ENCODE data around the gene TRPM6.

TRPM6 gene

GRCh38 chr9:74803376-74804017 is 84.2 kb downstream of the TRPM6 start:
- H4K20me1 ChIP-seq (ENCODE audit: insufficient read depth, low read length), result no peaks in the 10 kb centered on the region
- H3K27me3 ChIP-seq (replicated peaks; ENCODE audit: insufficient read depth, low read length), result no peaks in the 10 kb centered on the region
- no peak overlapping the region for H3K4me2 ChIP-seq (ENCODE audit: low read depth, low read length)
- no peak overlapping the region for H3K9ac ChIP-seq (ENCODE audit: low read length)
- H3K4me3 ChIP-seq (ENCODE audit: low read length), result no peak overlapping the region
- H3K79me2 ChIP-seq (ENCODE audit: low read length), result no peaks in the 10 kb centered on the region
- no peaks in the 10 kb centered on the region for H3K36me3 ChIP-seq (replicated peaks; ENCODE audit: insufficient read depth, low read length)
- no peak overlapping the region for H2AFZ ChIP-seq (ENCODE audit: low read length)
- no peak for TF ChIP-seq EZH2phosphoT487 (IDR thresholded peaks at IDR 0.05; ENCODE audit: low read length)
- no peak for TF ChIP-seq CTCF (IDR thresholded peaks at IDR 0.05; ENCODE audit: low read length)
- no peak for TF ChIP-seq EZH2 (optimal IDR thresholded peaks at IDR 0.05; ENCODE audit: low read depth, low read length)
- H3K4me1 ChIP-seq (ENCODE audit: low read length), result no peaks in the 10 kb centered on the region
- H3K27ac ChIP-seq (ENCODE audit: low read length), result no peak overlapping the region
- no peaks in the 10 kb centered on the region for H3K9me2 ChIP-seq (replicated peaks; ENCODE audit: insufficient read depth, low read length)
- no peaks in the 10 kb centered on the region for H3F3A ChIP-seq (ENCODE audit: insufficient read depth, low read length)
- no peaks in the 10 kb centered on the region for H3K9me3 ChIP-seq (replicated peaks; ENCODE audit: insufficient read depth, low read length)
- no peak for DNase-seq

DNA sequence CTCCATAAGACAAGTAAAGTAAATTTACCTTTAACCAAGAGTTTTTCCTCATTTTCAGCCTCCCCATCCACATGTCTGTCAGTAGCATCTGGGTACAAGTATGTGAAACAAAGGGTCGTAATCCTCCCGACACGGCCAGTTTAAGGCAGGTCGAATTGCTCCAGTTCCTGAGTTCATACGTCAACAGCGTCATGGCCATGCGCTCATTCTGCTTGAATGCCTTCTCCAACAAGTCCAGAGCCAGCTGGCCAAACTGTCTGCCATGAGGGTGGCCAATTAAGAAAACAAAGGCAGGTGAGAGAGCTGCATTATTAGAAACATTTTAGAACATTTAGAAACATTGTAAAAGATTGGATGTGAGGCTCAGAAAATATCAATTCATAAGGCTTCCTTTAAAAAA is 87.5 kb downstream of the TRPM6 start:
- TF ChIP-seq EZH2 (optimal IDR thresholded peaks at IDR 0.05; ENCODE audit: low read depth, low read length) (no peak), CTCF (IDR thresholded peaks at IDR 0.05; ENCODE audit: low read length) (no peak), EZH2phosphoT487 (IDR thresholded peaks at IDR 0.05; ENCODE audit: low read length) (no peak)
- Histone ChIP-seq H3K4me3 (ENCODE audit: low read length) (no peak overlapping the region), H3K79me2 (ENCODE audit: low read length) (no peaks in the 10 kb centered on the region), H4K20me1 (ENCODE audit: insufficient read depth, low read length) (no peaks in the 10 kb centered on the region), H2AFZ (ENCODE audit: low read length) (no peak overlapping the region), H3K27me3 (replicated peaks; ENCODE audit: insufficient read depth, low read length) (no peaks in the 10 kb centered on the region), H3K4me1 (ENCODE audit: low read length) (no peaks in the 10 kb centered on the region), H3F3A (ENCODE audit: insufficient read depth, low read length) (no peaks in the 10 kb centered on the region), H3K9me3 (replicated peaks; ENCODE audit: insufficient read depth, low read length) (no peaks in the 10 kb centered on the region), H3K36me3 (replicated peaks; ENCODE audit: insufficient read depth, low read length) (no peaks in the 10 kb centered on the region), H3K9ac (ENCODE audit: low read length) (no peak overlapping the region), H3K9me2 (replicated peaks; ENCODE audit: insufficient read depth, low read length) (no peaks in the 10 kb centered on the region), H3K4me2 (ENCODE audit: low read depth, low read length) (no peak overlapping the region), H3K27ac (ENCODE audit: low read length) (no peak overlapping the region)
- DNase-seq, result no peak

DNA sequence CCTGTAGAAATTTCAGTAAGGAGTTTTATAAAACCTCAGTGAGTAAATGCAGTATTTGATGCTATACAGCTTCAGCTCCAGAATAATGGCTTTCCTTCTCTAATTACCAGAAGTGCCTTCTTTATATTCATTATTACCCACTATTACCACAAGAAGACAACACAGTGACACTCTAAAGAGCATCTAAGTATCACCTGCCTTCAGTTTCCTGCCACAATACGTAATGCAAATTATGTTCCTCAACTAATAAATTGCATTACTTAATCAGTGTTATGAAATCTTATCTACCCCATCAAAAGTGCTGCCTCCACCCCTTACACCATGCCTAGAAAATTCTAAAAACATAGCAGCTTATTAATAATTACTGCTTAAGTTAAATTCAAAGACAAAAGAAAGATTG is 91.9 kb downstream of the TRPM6 start:
- H3K79me2 ChIP-seq (ENCODE audit: low read length), result no peaks in the 10 kb centered on the region
- H3K9me3 ChIP-seq (replicated peaks; ENCODE audit: insufficient read depth, low read length), result no peaks in the 10 kb centered on the region
- TF ChIP-seq EZH2phosphoT487 (IDR thresholded peaks at IDR 0.05; ENCODE audit: low read length) (no peak), EZH2 (optimal IDR thresholded peaks at IDR 0.05; ENCODE audit: low read depth, low read length) (no peak)

DNA sequence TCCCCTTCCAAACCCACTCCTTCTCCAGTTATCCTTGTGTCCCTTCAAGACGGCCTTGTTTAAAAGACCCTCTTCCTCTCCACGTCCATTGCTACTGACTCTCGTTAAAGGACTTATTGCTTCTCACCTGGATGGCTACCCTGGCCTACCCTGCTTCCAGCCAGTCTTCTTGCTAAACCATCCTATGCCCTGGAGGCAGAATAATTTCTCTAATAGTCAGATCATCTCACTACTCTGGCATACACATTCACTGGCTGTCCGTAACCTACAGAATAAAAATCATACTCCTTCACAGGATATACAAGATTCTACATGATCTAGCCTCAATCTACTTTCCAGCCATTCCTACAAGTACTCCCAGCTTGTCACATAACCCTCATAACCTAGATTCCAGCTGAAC is 92.6 kb downstream of the TRPM6 start:
- Histone ChIP-seq H3K79me2 (ENCODE audit: low read length) (no peaks in the 10 kb centered on the region), H3K4me2 (ENCODE audit: low read depth, low read length) (no peak overlapping the region), H3K4me1 (ENCODE audit: low read length) (no peaks in the 10 kb centered on the region), H3K27ac (ENCODE audit: low read length) (no peak overlapping the region), H3K36me3 (replicated peaks; ENCODE audit: insufficient read depth, low read length) (no peaks in the 10 kb centered on the region), H3K9me3 (replicated peaks; ENCODE audit: insufficient read depth, low read length) (no peaks in the 10 kb centered on the region), H3K9me2 (replicated peaks; ENCODE audit: insufficient read depth, low read length) (no peaks in the 10 kb centered on the region), H2AFZ (ENCODE audit: low read length) (no peak overlapping the region), H4K20me1 (ENCODE audit: insufficient read depth, low read length) (no peaks in the 10 kb centered on the region), H3K4me3 (ENCODE audit: low read length) (no peak overlapping the region), H3K9ac (ENCODE audit: low read length) (no peak overlapping the region), H3K27me3 (replicated peaks; ENCODE audit: insufficient read depth, low read length) (no peaks in the 10 kb centered on the region), H3F3A (ENCODE audit: insufficient read depth, low read length) (no peaks in the 10 kb centered on the region)
- TF ChIP-seq EZH2phosphoT487 (IDR thresholded peaks at IDR 0.05; ENCODE audit: low read length) (no peak), CTCF (IDR thresholded peaks at IDR 0.05; ENCODE audit: low read length) (no peak), EZH2 (optimal IDR thresholded peaks at IDR 0.05; ENCODE audit: low read depth, low read length) (no peak)
- DNase-seq, result no peak

More for the DNA sequence above, 91.9 kb downstream of the TRPM6 start:
- Histone ChIP-seq H3K4me3 (ENCODE audit: low read length) (no peak overlapping the region), H3K9me2 (replicated peaks; ENCODE audit: insufficient read depth, low read length) (no peaks in the 10 kb centered on the region), H3K27me3 (replicated peaks; ENCODE audit: insufficient read depth, low read length) (no peaks in the 10 kb centered on the region), H3K4me2 (ENCODE audit: low read depth, low read length) (no peak overlapping the region), H3K27ac (ENCODE audit: low read length) (no peak overlapping the region), H2AFZ (ENCODE audit: low read length) (no peak overlapping the region), H3K36me3 (replicated peaks; ENCODE audit: insufficient read depth, low read length) (no peaks in the 10 kb centered on the region), H3K9ac (ENCODE audit: low read length) (no peak overlapping the region), H3K4me1 (ENCODE audit: low read length) (no peaks in the 10 kb centered on the region), H3F3A (ENCODE audit: insufficient read depth, low read length) (no peaks in the 10 kb centered on the region), H4K20me1 (ENCODE audit: insufficient read depth, low read length) (no peaks in the 10 kb centered on the region)
- no peak for DNase-seq
